Activated T-helper 17 cell treated with anti-CD3 and anti-CD28 coated beads, Interleukin-2, amount 50 U/mL, for 72 hours (primary cell): Measurements from ENCODE around the gene MSANTD3. TPM values are rescaled to one million over a fixed set of nuclear protein-coding genes. Genes with fewer than 3 reads are reported as not detected.

Experiments used
- ATAC-seq: fragments of 150-1000 bp; cut with Tn5 transposase; replicated peaks from 2 replicates; pipeline ENCODE4 v1.10.0; 2021; ENCODE audit warnings: mild to moderate bottlenecking, moderate library complexity
- H3K27ac Mint-ChIP-seq: one replicate; pipeline ENCODE4 v1.8.0; 2022; ENCODE audit warnings: mixed read lengths
- H3K27me3 Mint-ChIP-seq: one replicate; pipeline ENCODE4 v1.8.0; 2022; ENCODE audit warnings: mixed read lengths
- H3K36me3 Mint-ChIP-seq: one replicate; pipeline ENCODE4 v1.8.0; 2022; ENCODE audit warnings: low read depth, mild to moderate bottlenecking, mixed read lengths
- H3K4me1 Mint-ChIP-seq: one replicate; pipeline ENCODE4 v1.8.0; 2022; ENCODE audit warnings: mixed read lengths
- H3K4me3 Mint-ChIP-seq: one replicate; pipeline ENCODE4 v1.8.0; 2022; ENCODE audit warnings: mild to moderate bottlenecking, mixed read lengths
- H3K9me3 Mint-ChIP-seq: one replicate; pipeline ENCODE4 v1.8.0; 2022; ENCODE audit warnings: mixed read lengths
- total RNA-seq, 2 donors: library from RNA; stranded (reverse); gene quantifications; one replicate each; pipeline ENCODE4 v1.2.3, GENCODE V29; 2022

The MSANTD3 gene
- total RNA-seq, 2 donors from 2014 or later: 17.3 to 23.3 TPM

- H3K27me3 Mint-ChIP-seq: peaks cover 4% of the 10 kb centered on the region
- ATAC-seq: no peak
- H3K27ac Mint-ChIP-seq: no peak overlapping the region
- H3K9me3 Mint-ChIP-seq: no peaks in the 10 kb centered on the region
- no peaks in the 10 kb centered on the region for H3K36me3 Mint-ChIP-seq
- H3K4me3 Mint-ChIP-seq: no peak overlapping the region
- H3K4me1 Mint-ChIP-seq: no peaks in the 10 kb centered on the region
Observed at GRCh38 chr9:100466829-100467221, 39.9 kb downstream of the MSANTD3 start.

DNA sequence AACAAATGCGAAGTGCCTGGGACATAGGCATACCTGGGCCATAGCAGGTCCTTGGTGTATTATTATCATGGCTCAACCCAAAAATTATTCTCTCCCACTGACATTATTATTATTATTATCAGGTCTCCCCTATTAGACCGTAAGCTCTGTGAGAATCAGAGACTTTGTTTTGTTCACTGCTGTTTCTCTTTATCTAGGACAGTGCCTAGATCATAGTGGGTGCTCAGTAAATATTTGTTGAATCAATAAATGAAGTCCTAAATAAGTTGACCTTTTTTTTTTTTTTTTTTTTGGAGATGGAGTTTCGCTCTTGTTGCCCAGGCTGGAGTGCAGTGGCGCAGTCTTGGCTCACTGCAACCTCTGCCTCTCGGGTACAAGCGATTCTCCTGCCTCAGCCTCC lies 41.1 kb downstream of the MSANTD3 start:
- no peaks in the 10 kb centered on the region for H3K4me1 Mint-ChIP-seq
- H3K9me3 Mint-ChIP-seq: no peaks in the 10 kb centered on the region
- no peak overlapping the region for H3K27ac Mint-ChIP-seq
- no peaks in the 10 kb centered on the region for H3K36me3 Mint-ChIP-seq
- H3K27me3 Mint-ChIP-seq: peaks cover 13% of the 10 kb centered on the region
- no peak for ATAC-seq
- no peak overlapping the region for H3K4me3 Mint-ChIP-seq

DNA sequence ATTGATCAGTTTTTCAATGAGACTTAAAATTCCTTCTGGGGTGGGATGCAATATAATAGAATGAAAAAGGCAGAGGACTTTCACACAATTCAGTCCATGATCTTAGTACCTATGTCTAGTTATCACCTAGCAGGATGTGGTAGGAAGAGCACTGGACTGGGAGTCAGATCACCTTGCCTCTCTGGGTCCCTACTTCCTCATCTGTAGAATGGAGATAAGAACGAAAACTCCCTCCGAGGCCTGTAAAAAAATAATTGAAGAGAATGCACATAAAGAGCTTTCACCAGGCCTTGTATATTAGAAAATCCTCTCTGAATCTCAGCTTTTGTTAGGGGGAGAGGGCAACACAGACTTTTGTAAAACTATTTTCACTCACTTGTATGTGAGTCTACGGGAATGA lies 45.3 kb downstream of the MSANTD3 start:
- H3K36me3 Mint-ChIP-seq: no peaks in the 10 kb centered on the region
- H3K27me3 Mint-ChIP-seq: peaks cover 28% of the 10 kb centered on the region
- ATAC-seq: no peak
- no peaks in the 10 kb centered on the region for H3K9me3 Mint-ChIP-seq
- peak overlapping the region; percentile 50 for H3K4me3 Mint-ChIP-seq
- H3K4me1 Mint-ChIP-seq: peaks cover 5% of the 10 kb centered on the region
- no peak overlapping the region for H3K27ac Mint-ChIP-seq

DNA sequence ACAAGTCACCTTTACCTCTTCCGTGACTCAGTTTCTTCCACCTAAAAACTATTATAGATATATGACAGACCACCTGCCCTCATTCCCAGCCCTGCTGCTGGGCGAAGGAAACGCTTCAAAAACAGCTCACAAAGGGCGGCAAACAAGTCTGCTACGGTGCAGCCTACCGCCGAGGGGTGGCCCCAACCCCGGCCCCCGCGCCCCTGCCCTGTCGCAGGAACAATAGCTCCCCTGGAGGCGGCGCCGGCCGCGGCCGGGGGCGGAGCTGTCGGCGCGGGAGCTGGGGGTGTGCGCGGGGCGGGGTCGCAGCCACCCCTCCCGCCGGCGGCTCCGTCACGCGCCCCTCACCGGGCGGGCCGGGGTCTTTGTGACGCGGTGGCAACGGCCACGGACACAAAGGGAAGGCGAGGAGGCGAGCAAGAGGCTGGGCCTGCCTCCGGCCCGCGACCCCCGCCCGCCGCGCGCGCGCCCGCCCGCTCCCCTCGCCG lies 45.9 kb downstream of the MSANTD3 start, which contains the start of gene TMEFF1:
TMEFF1 (plus strand) TSS at position 362 of the 488 bp plus-strand sequence. CDS start 396 bp downstream, outside the sequence.
- peak; percentile 66 for ATAC-seq
- no peaks in the 10 kb centered on the region for H3K9me3 Mint-ChIP-seq
- peaks cover 29% of the 10 kb centered on the region for H3K27me3 Mint-ChIP-seq
- peaks cover 5% of the 10 kb centered on the region for H3K4me1 Mint-ChIP-seq
- H3K27ac Mint-ChIP-seq: no peak within 1 kb of the TSS
- H3K4me3 Mint-ChIP-seq: peak within 1 kb of the TSS; percentile 52
- H3K36me3 Mint-ChIP-seq: no peaks in the 10 kb centered on the region

DNA sequence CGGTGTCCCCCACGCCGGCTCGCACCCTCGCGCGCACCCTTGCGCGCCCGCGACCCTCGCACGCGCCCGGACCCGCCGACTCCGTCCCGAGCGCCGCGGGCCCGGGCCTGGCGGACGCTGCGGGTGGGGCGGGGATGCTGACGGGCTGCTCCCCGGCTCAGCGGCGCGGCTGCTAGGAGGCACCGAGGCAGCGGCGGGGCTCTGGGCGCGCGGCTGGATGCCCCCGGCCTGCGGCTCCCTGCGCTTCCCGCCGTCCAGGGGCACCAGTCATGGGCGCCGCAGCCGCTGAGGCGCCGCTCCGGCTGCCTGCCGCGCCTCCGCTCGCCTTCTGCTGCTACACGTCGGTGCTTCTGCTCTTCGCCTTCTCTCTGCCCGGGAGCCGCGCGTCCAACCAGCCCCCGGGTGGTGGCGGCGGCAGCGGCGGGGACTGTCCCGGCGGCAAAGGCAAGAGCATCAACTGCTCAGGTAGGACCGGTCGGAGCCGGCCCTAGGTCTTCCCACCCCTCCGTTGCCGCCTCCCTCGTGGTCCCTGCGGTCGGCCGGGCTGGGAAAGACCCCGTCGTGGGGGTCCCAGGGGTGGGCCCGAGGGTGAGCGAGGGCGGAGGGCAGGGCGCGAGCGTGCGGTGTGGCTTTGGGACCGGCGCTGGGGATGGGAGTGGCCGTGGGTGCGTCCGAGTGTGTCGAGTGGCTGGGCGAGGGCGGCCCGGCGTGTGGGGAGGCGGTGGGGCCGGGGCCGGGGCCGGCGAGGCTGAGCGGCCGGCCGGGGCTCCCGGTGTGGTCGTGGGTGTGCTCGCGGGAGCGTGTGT lies 46.5 kb downstream of the MSANTD3 start:
- peak; percentile 76 for ATAC-seq
- peaks cover 5% of the 10 kb centered on the region for H3K4me1 Mint-ChIP-seq
- no peak overlapping the region for H3K27ac Mint-ChIP-seq
- peaks cover 32% of the 10 kb centered on the region for H3K27me3 Mint-ChIP-seq
- H3K4me3 Mint-ChIP-seq: peak overlapping the region; percentile 52
- no peaks in the 10 kb centered on the region for H3K36me3 Mint-ChIP-seq
- no peaks in the 10 kb centered on the region for H3K9me3 Mint-ChIP-seq

DNA sequence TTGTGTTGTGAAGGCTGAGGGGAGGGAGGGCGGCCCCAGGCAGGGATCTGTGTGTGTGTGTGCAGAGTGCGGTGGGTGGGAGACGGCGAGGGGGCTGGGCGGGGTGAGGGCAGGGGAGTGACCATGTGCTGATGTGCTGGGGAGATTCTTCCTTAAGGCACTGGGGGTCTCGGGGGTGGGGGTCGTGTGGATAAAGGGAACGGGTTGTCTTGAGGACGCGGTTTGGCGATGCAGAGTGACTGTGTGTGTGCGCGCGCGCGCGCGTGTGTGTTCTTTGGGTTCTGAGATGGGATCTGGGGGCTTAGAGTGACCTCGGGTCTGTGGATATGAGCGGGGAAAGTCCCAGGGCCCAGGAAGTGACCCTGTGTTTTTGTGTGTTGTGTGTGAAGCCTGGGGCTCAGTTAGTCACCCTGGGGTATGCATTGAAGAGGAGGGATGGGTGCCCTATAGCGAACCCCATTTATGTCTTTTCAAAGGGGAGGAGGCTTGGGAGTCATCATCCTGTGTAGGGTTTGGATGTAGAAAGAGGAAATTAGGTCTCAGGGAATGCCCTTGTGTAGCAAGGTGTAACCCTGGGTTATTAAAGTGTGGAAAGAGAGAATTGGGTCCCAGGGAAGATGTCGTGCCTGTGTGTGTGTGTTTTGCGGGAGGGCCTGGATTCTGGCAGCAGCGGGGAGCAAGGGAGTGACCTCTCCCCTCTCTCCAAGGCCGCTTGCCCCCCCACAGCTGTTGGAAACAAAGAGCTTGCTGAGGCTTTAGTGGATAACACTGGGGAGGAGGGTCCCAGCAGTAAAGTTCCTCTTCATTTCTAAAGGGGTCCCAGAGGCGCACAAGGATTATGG lies 47.4 kb downstream of the MSANTD3 start:
- Mint-ChIP-seq H3K27me3 (peaks cover 32% of the 10 kb centered on the region), H3K36me3 (no peaks in the 10 kb centered on the region), H3K9me3 (no peaks in the 10 kb centered on the region), H3K27ac (no peak overlapping the region), H3K4me3 (peak overlapping the region; percentile 52), H3K4me1 (peaks cover 5% of the 10 kb centered on the region)
- ATAC-seq: no peak

DNA sequence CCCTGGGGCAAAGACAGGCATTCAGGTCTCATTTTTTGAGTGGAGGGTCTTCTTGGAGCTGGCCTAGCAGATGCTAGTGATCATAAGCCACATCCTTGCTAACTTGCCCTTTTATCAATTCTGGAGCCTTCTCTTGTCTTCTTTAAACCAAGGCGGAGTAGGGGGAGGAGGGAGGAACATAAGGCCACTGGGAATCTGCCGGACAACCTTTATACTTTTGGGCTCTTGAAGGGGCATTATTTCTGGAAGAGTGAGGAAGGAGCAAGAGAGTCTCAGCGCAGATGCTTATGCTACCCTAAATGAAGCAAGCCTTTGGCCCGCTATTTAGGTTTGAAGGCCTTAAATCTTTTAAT lies 48.0 kb downstream of the MSANTD3 start:
- Mint-ChIP-seq H3K9me3 (no peaks in the 10 kb centered on the region), H3K4me1 (peaks cover 5% of the 10 kb centered on the region), H3K4me3 (no peak overlapping the region), H3K27ac (no peak overlapping the region), H3K36me3 (no peaks in the 10 kb centered on the region), H3K27me3 (peaks cover 32% of the 10 kb centered on the region)
- ATAC-seq: no peak

- no peaks in the 10 kb centered on the region for H3K9me3 Mint-ChIP-seq
- no peak overlapping the region for H3K4me3 Mint-ChIP-seq
- H3K4me1 Mint-ChIP-seq: peaks cover 5% of the 10 kb centered on the region
- H3K27me3 Mint-ChIP-seq: peaks cover 29% of the 10 kb centered on the region
- H3K27ac Mint-ChIP-seq: no peak overlapping the region
- H3K36me3 Mint-ChIP-seq: no peaks in the 10 kb centered on the region
- no peak for ATAC-seq
Observed at GRCh38 chr9:100477241-100477640, 50.3 kb downstream of the MSANTD3 start.

DNA sequence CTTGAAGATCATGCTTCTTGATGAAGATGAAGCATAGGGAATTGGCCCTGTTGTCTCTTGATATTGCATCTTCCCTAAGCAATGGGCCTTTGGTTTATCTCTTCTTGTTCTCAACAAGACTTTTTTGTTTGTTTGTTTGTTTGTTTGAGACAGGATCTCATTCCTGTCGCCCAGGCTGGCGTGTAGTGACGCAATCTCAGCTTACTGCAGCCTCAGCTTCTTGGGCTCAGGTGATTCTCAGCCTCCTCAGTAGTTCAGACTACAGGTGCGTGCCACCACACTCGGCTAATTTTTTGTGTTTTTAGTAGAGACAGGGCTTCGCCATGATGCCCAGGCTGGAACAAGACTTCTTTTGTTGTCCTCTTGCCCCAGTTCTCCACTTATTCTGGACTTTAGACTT lies 51.2 kb downstream of the MSANTD3 start:
- Mint-ChIP-seq H3K4me3 (no peak overlapping the region), H3K4me1 (peaks cover 5% of the 10 kb centered on the region), H3K27ac (no peak overlapping the region), H3K9me3 (no peaks in the 10 kb centered on the region), H3K27me3 (peaks cover 24% of the 10 kb centered on the region), H3K36me3 (no peaks in the 10 kb centered on the region)
- ATAC-seq: no peak

GRCh38 chr9:100479820-100480219 lies 52.9 kb downstream of the MSANTD3 start:
- H3K36me3 Mint-ChIP-seq: no peaks in the 10 kb centered on the region
- no peak for ATAC-seq
- no peak overlapping the region for H3K27ac Mint-ChIP-seq
- peaks cover 17% of the 10 kb centered on the region for H3K27me3 Mint-ChIP-seq
- H3K9me3 Mint-ChIP-seq: no peaks in the 10 kb centered on the region
- H3K4me1 Mint-ChIP-seq: no peaks in the 10 kb centered on the region
- H3K4me3 Mint-ChIP-seq: no peak overlapping the region

DNA sequence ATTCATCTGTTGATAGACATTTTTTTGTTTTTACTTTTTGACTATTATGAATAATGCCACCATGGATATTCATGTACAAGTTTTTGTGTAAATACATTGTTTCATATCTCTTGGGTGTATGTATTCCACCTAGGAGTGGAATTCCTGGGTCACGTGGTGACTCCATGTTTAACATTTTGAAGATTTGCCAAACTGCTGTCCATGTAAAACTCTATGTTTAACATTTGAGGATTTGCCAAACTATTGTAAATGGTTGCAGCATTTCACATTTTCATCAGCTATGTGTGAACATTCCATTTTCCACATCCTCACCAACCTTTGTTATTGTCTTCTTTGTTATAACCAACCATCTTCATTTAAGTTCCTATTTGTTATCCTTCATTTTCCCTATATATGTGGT lies 58.3 kb downstream of the MSANTD3 start:
- H3K4me1 Mint-ChIP-seq: no peaks in the 10 kb centered on the region
- H3K9me3 Mint-ChIP-seq: no peaks in the 10 kb centered on the region
- H3K27me3 Mint-ChIP-seq: peaks cover 5% of the 10 kb centered on the region
- no peak overlapping the region for H3K27ac Mint-ChIP-seq
- H3K4me3 Mint-ChIP-seq: no peak overlapping the region
- ATAC-seq: no peak
- H3K36me3 Mint-ChIP-seq: no peaks in the 10 kb centered on the region

DNA sequence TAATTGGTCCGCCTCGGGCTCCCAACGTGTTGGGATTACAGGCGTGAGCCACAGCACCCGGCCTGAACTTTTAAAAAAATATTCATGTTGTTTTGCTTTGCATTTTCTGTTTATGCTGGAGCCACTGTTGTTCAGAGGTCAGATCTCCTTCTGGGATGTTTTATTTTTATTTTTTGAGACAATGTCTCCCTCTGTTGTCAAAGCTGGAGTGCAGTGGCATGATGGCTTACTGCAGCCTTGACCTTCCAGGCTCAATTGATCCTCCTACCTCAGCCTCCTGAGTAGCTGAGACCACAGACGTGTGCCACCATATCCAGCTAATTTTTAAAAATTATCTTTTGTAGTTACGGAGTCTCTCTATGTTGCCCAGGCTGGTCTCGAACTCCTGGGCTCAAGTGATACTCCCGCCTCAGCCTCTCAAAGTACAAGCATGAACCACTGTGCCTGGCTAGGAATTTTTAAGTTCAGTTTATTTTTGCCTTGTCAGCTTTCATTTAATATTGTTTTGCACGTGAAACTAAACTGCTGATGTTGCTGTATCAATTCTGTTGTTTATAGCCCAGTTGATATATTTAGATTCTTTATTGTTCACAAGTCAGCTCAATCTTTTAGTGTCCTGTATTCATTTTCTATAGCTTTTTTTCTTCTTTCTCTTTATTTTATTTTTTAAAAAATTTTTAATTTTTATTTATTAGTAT lies 59.7 kb downstream of the MSANTD3 start:
- Mint-ChIP-seq H3K27me3 (no peaks in the 10 kb centered on the region), H3K4me3 (no peak overlapping the region), H3K27ac (no peak overlapping the region), H3K4me1 (no peaks in the 10 kb centered on the region), H3K36me3 (no peaks in the 10 kb centered on the region), H3K9me3 (no peaks in the 10 kb centered on the region)
- no peak for ATAC-seq

DNA sequence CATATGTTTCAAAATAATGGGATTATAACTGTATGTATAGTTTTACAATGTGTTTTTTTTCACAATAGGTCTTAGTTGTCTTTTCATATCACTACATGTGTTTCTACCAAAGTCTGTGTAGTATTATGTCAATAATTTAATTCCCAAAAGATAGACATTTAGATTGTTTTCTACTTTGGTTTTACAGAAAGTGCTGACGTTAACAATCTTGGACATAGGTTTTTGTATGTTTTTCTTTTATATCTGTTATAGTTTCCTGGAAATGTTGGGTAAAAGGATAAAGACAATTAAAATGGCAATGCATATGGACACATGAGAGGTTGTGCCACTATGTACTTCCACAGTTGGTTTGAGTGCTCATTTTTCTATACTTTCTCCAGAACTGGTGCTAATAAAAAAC lies 61.2 kb downstream of the MSANTD3 start:
- H3K27me3 Mint-ChIP-seq: no peaks in the 10 kb centered on the region
- H3K4me3 Mint-ChIP-seq: no peak overlapping the region

GRCh38 chr9:100489836-100490235 lies 62.9 kb downstream of the MSANTD3 start:
- no peaks in the 10 kb centered on the region for H3K27me3 Mint-ChIP-seq
- H3K4me1 Mint-ChIP-seq: no peaks in the 10 kb centered on the region
- no peaks in the 10 kb centered on the region for H3K36me3 Mint-ChIP-seq
- H3K4me3 Mint-ChIP-seq: no peak overlapping the region
- no peak overlapping the region for H3K27ac Mint-ChIP-seq
- ATAC-seq: no peak
- H3K9me3 Mint-ChIP-seq: no peaks in the 10 kb centered on the region

More for the DNA sequence above, 61.2 kb downstream of the MSANTD3 start:
- Mint-ChIP-seq H3K27ac (no peak overlapping the region), H3K36me3 (no peaks in the 10 kb centered on the region), H3K4me1 (no peaks in the 10 kb centered on the region), H3K9me3 (no peaks in the 10 kb centered on the region)
- ATAC-seq: no peak
